H1 (cell line): ENCODE measurements around the gene HDHD2.

Experiments used
- CHD2 ChIP-seq: IDR thresholded peaks from 2 replicates; pipeline ENCODE4 v1.6.1; 2012; ENCODE audit warnings: low read length, improper control_type of control experiment
- EZH2 ChIP-seq: fragments of 200-600 bp; sonication (generic); IDR thresholded peaks from 2 replicates; pipeline ENCODE4 v1.7.1; 2012; ENCODE audit warnings: low read depth, mild to moderate bottlenecking, moderate library complexity, low read length, inconsistent platforms; ENCODE audit not compliant: severe bottlenecking
- GTF2F1 ChIP-seq: IDR thresholded peaks from 2 replicates; pipeline ENCODE4 v1.6.1; 2012; ENCODE audit warnings: low read depth, low read length, improper control_type of control experiment, borderline replicate concordance
- POLR2A ChIP-seq, 2 experiments: IDR thresholded peaks; 1 replicate in 1 of 2; 2 replicates in 1 of 2; pipeline ENCODE4 v1.6.1; 2011; ENCODE audit warnings: low read depth in 2 of 2, low read length in 2 of 2, mild to moderate bottlenecking in 2 of 2; ENCODE audit errors: control extremely low read depth in 1 of 2
- TF ChIP-seq, protein P1 (sequence below), 3 experiments: IDR thresholded peaks; 1 replicate in 2 of 3; 2 replicates in 1 of 3; pipeline versions ENCODE4 v1.5.1 to v1.6.1; 2011; ENCODE audit warnings: low read length in 3 of 3, mild to moderate bottlenecking in 3 of 3, inconsistent platforms in 2 of 3, low read depth in 1 of 3, moderate library complexity in 1 of 3; ENCODE audit not compliant: insufficient read depth in 1 of 3; ENCODE audit errors: control extremely low read depth in 1 of 3
- TF ChIP-seq, protein P2 (sequence below): IDR thresholded peaks from 2 replicates; pipeline ENCODE4 v1.6.1; 2012; ENCODE audit warnings: inconsistent platforms
- TF ChIP-seq, protein P3 (sequence below): IDR thresholded peaks from 2 replicates; pipeline ENCODE4 v1.6.1; 2011; ENCODE audit warnings: low read length, improper control_type of control experiment

DNA sequence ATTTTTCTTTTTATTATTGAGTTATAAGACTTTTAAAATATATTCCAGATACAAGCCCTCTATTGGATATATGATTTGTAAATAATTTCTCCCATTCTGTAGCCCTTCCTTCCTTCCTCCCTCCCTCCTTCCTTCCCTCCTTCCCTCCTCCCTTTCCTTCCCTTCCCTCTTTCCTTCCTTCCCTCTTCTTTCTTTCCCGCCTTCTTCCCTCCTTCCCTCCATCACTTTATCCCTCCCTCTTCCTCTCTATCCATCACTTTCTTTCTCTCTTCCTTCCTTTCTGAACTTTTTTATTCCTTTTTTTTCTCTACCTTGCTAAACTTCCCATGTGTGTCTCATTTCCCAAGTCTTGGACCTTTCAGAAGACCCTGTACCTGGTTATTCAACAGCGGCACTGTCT lies 69.4 kb downstream of the HDHD2 start:
- TF ChIP-seq, protein P1, sequence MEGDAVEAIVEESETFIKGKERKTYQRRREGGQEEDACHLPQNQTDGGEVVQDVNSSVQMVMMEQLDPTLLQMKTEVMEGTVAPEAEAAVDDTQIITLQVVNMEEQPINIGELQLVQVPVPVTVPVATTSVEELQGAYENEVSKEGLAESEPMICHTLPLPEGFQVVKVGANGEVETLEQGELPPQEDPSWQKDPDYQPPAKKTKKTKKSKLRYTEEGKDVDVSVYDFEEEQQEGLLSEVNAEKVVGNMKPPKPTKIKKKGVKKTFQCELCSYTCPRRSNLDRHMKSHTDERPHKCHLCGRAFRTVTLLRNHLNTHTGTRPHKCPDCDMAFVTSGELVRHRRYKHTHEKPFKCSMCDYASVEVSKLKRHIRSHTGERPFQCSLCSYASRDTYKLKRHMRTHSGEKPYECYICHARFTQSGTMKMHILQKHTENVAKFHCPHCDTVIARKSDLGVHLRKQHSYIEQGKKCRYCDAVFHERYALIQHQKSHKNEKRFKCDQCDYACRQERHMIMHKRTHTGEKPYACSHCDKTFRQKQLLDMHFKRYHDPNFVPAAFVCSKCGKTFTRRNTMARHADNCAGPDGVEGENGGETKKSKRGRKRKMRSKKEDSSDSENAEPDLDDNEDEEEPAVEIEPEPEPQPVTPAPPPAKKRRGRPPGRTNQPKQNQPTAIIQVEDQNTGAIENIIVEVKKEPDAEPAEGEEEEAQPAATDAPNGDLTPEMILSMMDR (IDR thresholded peaks at IDR 0.05; ENCODE audit: control extremely low read depth in 1 of 3, insufficient read depth in 1 of 3, low read depth in 1 of 3, low read length in 3 of 3): no peak
- no peak for TF ChIP-seq POLR2A (IDR thresholded peaks at IDR 0.05; ENCODE audit: control extremely low read depth in 1 of 2, low read depth in 2 of 2, low read length in 2 of 2)
- TF ChIP-seq GTF2F1: no peak
- no peak for TF ChIP-seq CHD2
- no peak for TF ChIP-seq EZH2
- TF ChIP-seq, protein P2, sequence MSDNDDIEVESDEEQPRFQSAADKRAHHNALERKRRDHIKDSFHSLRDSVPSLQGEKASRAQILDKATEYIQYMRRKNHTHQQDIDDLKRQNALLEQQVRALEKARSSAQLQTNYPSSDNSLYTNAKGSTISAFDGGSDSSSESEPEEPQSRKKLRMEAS: no peak
- TF ChIP-seq, protein P3, sequence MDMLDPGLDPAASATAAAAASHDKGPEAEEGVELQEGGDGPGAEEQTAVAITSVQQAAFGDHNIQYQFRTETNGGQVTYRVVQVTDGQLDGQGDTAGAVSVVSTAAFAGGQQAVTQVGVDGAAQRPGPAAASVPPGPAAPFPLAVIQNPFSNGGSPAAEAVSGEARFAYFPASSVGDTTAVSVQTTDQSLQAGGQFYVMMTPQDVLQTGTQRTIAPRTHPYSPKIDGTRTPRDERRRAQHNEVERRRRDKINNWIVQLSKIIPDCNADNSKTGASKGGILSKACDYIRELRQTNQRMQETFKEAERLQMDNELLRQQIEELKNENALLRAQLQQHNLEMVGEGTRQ: no peak
